ENCODE results near the gene ALDH2.

Gene ALDH2

GRCh38 chr12:111838353-111838752 is 71.6 kb downstream of the ALDH2 start:
- no peak overlapping the region for H3K27ac ChIP-seq
- no peak overlapping the region for H3K9ac ChIP-seq
- peaks cover 26% of the 10 kb centered on the region for H3K36me3 ChIP-seq
- H3K27me3 ChIP-seq: no peaks in the 10 kb centered on the region
- H3K4me1 ChIP-seq: peaks cover 20% of the 10 kb centered on the region
- TF ChIP-seq Cebpa-rat (IDR thresholded peaks at IDR 0.05): no peak
- H4K20me1 ChIP-seq: peaks cover 15% of the 10 kb centered on the region
- H3K4me3 ChIP-seq: no peak overlapping the region
- no peak overlapping the region for H3K4me2 ChIP-seq
- H3K9me3 ChIP-seq: no peaks in the 10 kb centered on the region

GRCh38 chr12:111840807-111841206 is 74.1 kb downstream of the ALDH2 start:
- Histone ChIP-seq H3K36me3 (peaks cover 45% of the 10 kb centered on the region), H4K20me1 (peaks cover 39% of the 10 kb centered on the region), H3K9me3 (no peaks in the 10 kb centered on the region), H3K4me3 (peak overlapping the region; percentile 99), H3K27ac (peak overlapping the region; percentile 96), H3K4me2 (peak overlapping the region; percentile 87), H3K27me3 (no peaks in the 10 kb centered on the region), H3K4me1 (peaks cover 43% of the 10 kb centered on the region), H3K9ac (peak overlapping the region; percentile 96)
- no peak for TF ChIP-seq Cebpa-rat (IDR thresholded peaks at IDR 0.05)

DNA sequence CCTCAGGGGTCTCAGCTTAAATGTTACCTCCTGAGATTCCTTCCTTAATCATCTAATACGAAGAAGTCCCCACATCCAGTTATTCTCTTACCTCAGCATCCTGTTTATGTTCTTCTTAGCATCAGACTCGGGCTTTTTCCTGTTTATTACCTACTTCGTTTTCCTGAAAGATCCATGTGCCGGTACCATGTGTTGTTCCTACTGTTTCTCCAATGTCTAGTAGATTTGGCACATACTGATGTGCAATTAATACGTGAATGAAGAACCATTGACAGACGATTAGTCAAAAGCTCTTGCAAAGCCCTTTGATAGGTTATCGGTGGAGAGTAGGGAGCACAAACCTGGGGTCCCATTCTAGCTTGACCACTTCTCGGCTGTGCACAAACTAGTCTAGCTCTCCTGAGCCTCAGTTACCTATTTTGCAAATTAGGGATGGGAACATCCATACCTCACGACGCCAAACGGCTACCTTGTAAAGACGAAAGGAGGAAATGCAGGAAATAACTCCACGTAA is 74.6 kb downstream of the ALDH2 start:
- Histone ChIP-seq H3K9ac (peak overlapping the region; percentile 96), H3K27me3 (no peaks in the 10 kb centered on the region), H3K36me3 (peaks cover 50% of the 10 kb centered on the region), H4K20me1 (peaks cover 44% of the 10 kb centered on the region), H3K4me2 (peak overlapping the region; percentile 87), H3K4me1 (peaks cover 43% of the 10 kb centered on the region), H3K27ac (peak overlapping the region; percentile 96), H3K9me3 (no peaks in the 10 kb centered on the region), H3K4me3 (peak overlapping the region; percentile 99)
- TF ChIP-seq Cebpa-rat (IDR thresholded peaks at IDR 0.05): no peak

DNA sequence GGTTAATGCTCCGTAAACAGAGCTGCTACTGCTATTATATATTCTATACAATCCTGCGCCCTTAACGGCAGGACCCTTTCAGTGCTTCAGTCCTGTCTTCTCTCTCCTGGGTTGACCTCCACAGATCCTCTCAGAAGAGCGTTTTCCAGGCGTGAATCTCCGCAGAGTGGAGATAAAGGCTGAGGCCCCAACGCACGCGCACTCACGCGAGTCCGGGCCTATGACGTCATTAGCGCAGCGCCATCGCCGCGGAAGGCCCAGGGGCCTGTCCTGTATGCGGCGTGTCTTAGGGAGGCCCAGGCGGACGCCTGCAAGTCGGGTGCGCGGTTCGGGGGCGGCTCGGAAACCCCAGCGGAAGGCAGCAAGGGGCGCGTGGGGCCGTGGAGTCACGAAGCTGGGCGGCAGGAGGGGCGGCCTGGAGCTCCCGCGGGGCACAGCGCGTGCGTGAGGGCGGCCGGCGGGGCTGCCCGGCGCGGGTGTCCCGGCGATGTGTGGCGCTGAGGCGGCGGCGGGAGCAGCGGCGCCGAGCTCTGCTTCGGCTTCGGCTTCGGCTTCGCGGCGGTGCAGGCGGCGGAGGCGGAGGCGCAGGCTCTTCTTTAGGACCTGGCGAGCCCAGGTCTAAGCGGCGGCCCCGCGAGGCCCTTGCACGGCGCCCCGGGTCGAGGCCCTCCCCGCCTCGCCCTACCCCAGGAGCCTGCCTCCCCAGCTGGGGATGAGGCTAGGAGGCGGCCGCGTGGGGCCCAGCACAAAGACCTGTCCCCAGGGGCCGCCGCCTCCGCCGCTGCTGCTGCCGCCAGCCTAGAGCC is 75.2 kb downstream of the ALDH2 start, which contains the start of gene MAPKAPK5:
Gene MAPKAPK5 (plus strand): TSS at position 479 of the 806 bp plus-strand sequence. CDS start 506 bp downstream, outside the sequence.
- H3K27me3 ChIP-seq: no peaks in the 10 kb centered on the region
- peak within 1 kb of the TSS; percentile 96 for H3K9ac ChIP-seq
- H3K36me3 ChIP-seq: peaks cover 56% of the 10 kb centered on the region
- H4K20me1 ChIP-seq: peaks cover 51% of the 10 kb centered on the region
- H3K4me3 ChIP-seq: peak within 1 kb of the TSS; percentile 99
- H3K27ac ChIP-seq: peak within 1 kb of the TSS; percentile 96
- H3K4me1 ChIP-seq: peaks cover 43% of the 10 kb centered on the region
- H3K9me3 ChIP-seq: peaks cover 3% of the 10 kb centered on the region; the same call in 1 of the 2 replicates
- TF ChIP-seq Cebpa-rat (IDR thresholded peaks at IDR 0.05): no peak
- peak within 1 kb of the TSS; percentile 88 for H3K4me2 ChIP-seq

DNA sequence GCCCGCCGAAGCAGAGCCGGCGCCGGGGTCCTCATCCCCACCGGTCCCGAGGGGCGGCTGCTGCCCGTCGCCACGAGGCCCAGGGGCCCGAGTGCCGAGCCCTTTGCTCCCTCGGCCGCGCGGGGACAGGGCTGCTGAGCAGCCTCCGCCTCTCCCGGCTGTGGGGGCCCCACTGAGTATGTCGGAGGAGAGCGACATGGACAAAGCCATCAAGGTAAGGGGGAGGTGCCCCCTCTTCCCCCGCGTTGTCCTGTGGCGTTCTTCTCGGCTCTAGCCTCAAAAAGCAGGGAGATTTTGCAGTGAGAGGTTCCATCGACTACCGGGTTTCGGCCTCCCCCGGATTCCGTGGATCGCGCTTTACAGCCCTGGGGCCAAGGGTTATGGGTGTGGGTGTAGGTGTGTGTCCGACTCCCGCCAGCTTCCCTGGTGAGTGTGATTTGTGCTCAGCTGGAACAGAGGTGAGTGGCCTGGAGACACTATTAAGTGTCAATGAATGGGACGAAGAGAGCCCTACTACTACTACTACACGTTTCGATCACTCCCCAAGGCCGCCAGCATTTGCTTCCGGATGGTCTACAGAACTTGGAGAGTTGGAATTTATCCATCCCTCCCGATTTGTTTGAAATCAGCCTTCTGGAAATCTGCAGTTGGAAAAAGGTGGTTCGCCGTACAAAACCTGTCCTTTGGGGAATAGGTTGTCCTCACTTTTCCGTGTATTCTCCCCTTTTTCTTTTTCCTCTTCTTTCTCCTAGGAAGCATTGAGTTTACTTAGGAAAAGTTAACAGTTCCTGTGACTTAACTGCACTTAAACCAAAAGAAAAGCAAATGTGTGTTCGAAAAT is 76.0 kb downstream of the ALDH2 start:
- H3K4me2 ChIP-seq: peak overlapping the region; percentile 88
- peaks cover 43% of the 10 kb centered on the region for H3K4me1 ChIP-seq
- TF ChIP-seq Cebpa-rat (IDR thresholded peaks at IDR 0.05): no peak
- no peaks in the 10 kb centered on the region for H3K27me3 ChIP-seq
- H3K27ac ChIP-seq: peak overlapping the region; percentile 96
- H3K4me3 ChIP-seq: peak overlapping the region; percentile 99
- H3K9me3 ChIP-seq: peaks cover 7% of the 10 kb centered on the region; the same call in 1 of the 2 replicates
- peaks cover 59% of the 10 kb centered on the region for H4K20me1 ChIP-seq
- peak overlapping the region; percentile 96 for H3K9ac ChIP-seq
- H3K36me3 ChIP-seq: peaks cover 64% of the 10 kb centered on the region

- no peak for TF ChIP-seq Cebpa-rat (IDR thresholded peaks at IDR 0.05)
- H3K4me2 ChIP-seq: no peak overlapping the region
- H3K9ac ChIP-seq: no peak overlapping the region
- H3K4me1 ChIP-seq: peaks cover 27% of the 10 kb centered on the region
- no peaks in the 10 kb centered on the region for H3K27me3 ChIP-seq
- no peak overlapping the region for H3K27ac ChIP-seq
- H3K9me3 ChIP-seq: peaks cover 32% of the 10 kb centered on the region
- peaks cover 70% of the 10 kb centered on the region for H3K36me3 ChIP-seq
- peaks cover 84% of the 10 kb centered on the region for H4K20me1 ChIP-seq
- no peak overlapping the region for H3K4me3 ChIP-seq
Measured at GRCh38 chr12:111846016-111846415, 79.3 kb downstream of the ALDH2 start.

- Histone ChIP-seq H3K27me3 (no peaks in the 10 kb centered on the region), H3K4me1 (0 out of 2 replicates have a peak, but pooled peaks cover 1% of the 10 kb centered on the region), H4K20me1 (peaks cover 100% of the 10 kb centered on the region), H3K4me3 (no peak overlapping the region), H3K36me3 (peaks cover 97% of the 10 kb centered on the region), H3K4me2 (no peak overlapping the region), H3K27ac (no peak overlapping the region), H3K9me3 (peaks cover 32% of the 10 kb centered on the region), H3K9ac (no peak overlapping the region)
- no peak for TF ChIP-seq Cebpa-rat (IDR thresholded peaks at IDR 0.05)
Measured at GRCh38 chr12:111850526-111850925, 83.8 kb downstream of the ALDH2 start.

- Histone ChIP-seq H3K4me3 (no peak overlapping the region), H3K27ac (no peak overlapping the region), H3K4me1 (no peaks in the 10 kb centered on the region), H4K20me1 (peaks cover 100% of the 10 kb centered on the region), H3K9ac (no peak overlapping the region), H3K36me3 (peaks cover 78% of the 10 kb centered on the region), H3K27me3 (no peaks in the 10 kb centered on the region), H3K4me2 (no peak overlapping the region), H3K9me3 (peaks cover 10% of the 10 kb centered on the region)
- TF ChIP-seq Cebpa-rat (IDR thresholded peaks at IDR 0.05): no peak
Measured at GRCh38 chr12:111858186-111858585, 91.5 kb downstream of the ALDH2 start.

DNA sequence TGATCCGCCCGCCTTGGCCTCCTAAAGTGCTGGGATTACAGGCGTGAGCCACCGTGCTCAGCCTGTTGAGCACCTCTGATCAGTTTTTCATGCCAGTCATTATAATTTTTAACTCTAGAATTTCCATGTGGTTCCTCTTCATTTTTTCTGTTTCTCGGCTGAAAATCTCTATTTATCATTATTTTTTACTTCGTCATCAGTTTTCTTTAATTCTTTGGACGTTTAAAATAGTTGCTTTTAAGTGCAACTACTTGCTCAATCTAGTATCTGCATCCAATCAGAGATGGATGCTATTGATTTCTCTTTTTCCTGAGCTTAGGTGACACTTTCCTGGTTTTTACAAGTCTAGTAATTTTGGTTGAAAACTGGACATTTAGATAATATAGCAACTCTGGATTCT is 92.0 kb downstream of the ALDH2 start:
- H3K4me1 ChIP-seq: no peaks in the 10 kb centered on the region
- peaks cover 10% of the 10 kb centered on the region for H3K9me3 ChIP-seq
- TF ChIP-seq Cebpa-rat (IDR thresholded peaks at IDR 0.05): no peak
- peaks cover 100% of the 10 kb centered on the region for H4K20me1 ChIP-seq
- H3K4me3 ChIP-seq: no peak overlapping the region
- no peak overlapping the region for H3K9ac ChIP-seq
- no peak overlapping the region for H3K27ac ChIP-seq
- H3K36me3 ChIP-seq: peaks cover 78% of the 10 kb centered on the region
- H3K27me3 ChIP-seq: no peaks in the 10 kb centered on the region
- no peak overlapping the region for H3K4me2 ChIP-seq

Data from BLaER1 (cell line).